BJ (cell line): ENCODE measurements around the gene LRRC15. TPM values are rescaled to one million over a fixed set of nuclear protein-coding genes. Genes with fewer than 3 reads are reported as not detected.

Source experiments
- CTCF ChIA-PET: fragments of 350-600 bp; formaldehyde crosslinking; extraction: SDS; loops from one replicate; lab custom pipeline; 2021; ENCODE audit warnings: antibody characterized with exemption, inconsistent platforms; lab: Yijun Ruan, JAX
- POLR2A ChIA-PET: fragments of 300-600 bp; sonication (Branson Sonifier 250); formaldehyde crosslinking; extraction: SDS; loops from one replicate; lab custom pipeline; 2021; ENCODE audit warnings: antibody characterized with exemption; lab: Charles Lee
- DNase-seq: peaks from one replicate; pipeline ENCODE4 v3.0.0-alpha.2; 2011; ENCODE audit warnings: low read depth
- H3K27me3 ChIP-seq: 2 replicates; pipeline ENCODE4 v1.6.0; 2011; ENCODE audit warnings: low read length; ENCODE audit not compliant: control insufficient read depth, insufficient read depth
- H3K36me3 ChIP-seq: 2 replicates; pipeline ENCODE4 v1.5.1; 2011; ENCODE audit warnings: low read length; ENCODE audit not compliant: control insufficient read depth, insufficient read depth
- H3K4me3 ChIP-seq: 2 replicates; pipeline ENCODE4 v1.5.1; 2011; ENCODE audit warnings: low read depth, mild to moderate bottlenecking, control low read depth, low read length
- CTCF ChIP-seq: IDR thresholded peaks from 2 replicates; pipeline ENCODE4 v1.5.1; 2011; ENCODE audit warnings: low read depth, mild to moderate bottlenecking, control low read depth, inconsistent platforms, low read length, moderate library complexity; ENCODE audit not compliant: insufficient read depth
- polyA plus RNA-seq: library from polyadenylated mRNA; depleted of rRNA; stranded (reverse); fragments of >200 nt; gene quantifications from 2 replicates; pipeline ENCODE4 v1.2.3, GENCODE V29; 2011

The LRRC15 gene
- polyA plus RNA-seq, 1 experiment, result 1.2 TPM

GRCh38 chr3:194346621-194347020, 22.9 kb downstream of the LRRC15 start:
- ChIA-PET POLR2A (no interaction called here), CTCF (interaction anchor here (1.1 to 19.6 kb wide), 3 partner anchors 11 to 57 kb away, joined by 3 to 347 read pairs (median 77); partner anchors contain the start of gene GP5)
- Histone ChIP-seq H3K27me3 (peaks cover 5% of the 10 kb centered on the region; the same call in 1 of the 2 replicates), H3K4me3 (no peak overlapping the region), H3K36me3 (no peaks in the 10 kb centered on the region)
- DNase-seq, result no peak
- TF ChIP-seq CTCF, result no peak

DNA sequence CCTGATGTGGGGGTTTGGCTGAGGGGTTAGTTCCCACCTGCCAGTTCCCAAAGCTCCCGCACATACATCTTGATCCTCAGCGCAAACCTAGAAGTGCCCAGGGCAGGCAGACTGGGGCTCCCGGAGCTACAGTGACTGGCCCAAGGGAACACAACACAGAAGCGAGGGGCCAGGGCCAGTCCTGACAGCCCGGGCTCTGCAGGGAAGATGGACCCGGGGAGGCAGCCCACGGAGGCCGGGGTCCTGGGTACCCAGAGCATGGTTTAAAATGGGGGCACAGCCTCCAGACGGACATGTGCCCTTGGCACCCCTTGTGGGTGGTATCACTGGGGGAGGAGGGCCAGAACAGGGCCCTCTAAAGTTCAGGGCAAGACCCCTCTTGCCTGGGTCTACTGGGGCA, 23.5 kb downstream of the LRRC15 start:
- Histone ChIP-seq H3K36me3 (no peaks in the 10 kb centered on the region), H3K4me3 (no peak overlapping the region), H3K27me3 (peaks cover 5% of the 10 kb centered on the region; the same call in 1 of the 2 replicates)
- TF ChIP-seq CTCF, result no peak
- DNase-seq, result no peak
- ChIA-PET POLR2A (no interaction called here), CTCF (interaction anchor here (1.0 to 19.6 kb wide), 7 partner anchors 11 to 565 kb away, joined by 3 to 347 read pairs (median 11); partner anchors contain the start of genes GP5 and LRRC15)

DNA sequence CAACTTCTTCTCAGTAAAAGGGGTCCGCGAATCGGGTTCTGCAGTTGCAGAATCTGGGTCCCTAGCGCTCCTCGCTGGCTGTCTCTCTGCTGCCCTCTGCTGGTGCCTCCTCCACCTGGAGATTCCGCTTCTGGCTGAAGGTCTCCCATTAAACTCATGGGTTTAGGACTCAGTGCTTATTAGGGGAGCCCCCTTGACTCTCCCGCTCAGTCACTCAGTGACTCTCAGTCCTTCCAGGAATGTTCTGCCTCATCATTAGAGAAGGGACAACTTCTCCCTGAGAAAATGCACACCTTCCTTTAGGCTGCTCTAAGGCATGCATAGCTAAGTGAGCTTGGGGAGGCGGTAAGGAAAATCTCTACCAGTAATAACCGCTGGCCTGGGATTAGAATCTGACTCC, 25.5 kb downstream of the LRRC15 start:
- Histone ChIP-seq H3K36me3 (no peaks in the 10 kb centered on the region), H3K27me3 (peaks cover 5% of the 10 kb centered on the region; the same call in 1 of the 2 replicates), H3K4me3 (no peak overlapping the region)
- TF ChIP-seq CTCF, result peak; percentile 97
- POLR2A ChIA-PET, result interaction anchor here (0.6 kb wide), 1 partner anchor 20 kb away, joined by 4 read pairs; no protein-coding TSS in a partner anchor
- CTCF ChIA-PET, result interaction anchor here (0.8 to 19.6 kb wide), 28 partner anchors 9 to 565 kb away, joined by 3 to 347 read pairs (median 5); partner anchors contain the start of genes GP5 and LRRC15
- DNase-seq, result no peak

DNA sequence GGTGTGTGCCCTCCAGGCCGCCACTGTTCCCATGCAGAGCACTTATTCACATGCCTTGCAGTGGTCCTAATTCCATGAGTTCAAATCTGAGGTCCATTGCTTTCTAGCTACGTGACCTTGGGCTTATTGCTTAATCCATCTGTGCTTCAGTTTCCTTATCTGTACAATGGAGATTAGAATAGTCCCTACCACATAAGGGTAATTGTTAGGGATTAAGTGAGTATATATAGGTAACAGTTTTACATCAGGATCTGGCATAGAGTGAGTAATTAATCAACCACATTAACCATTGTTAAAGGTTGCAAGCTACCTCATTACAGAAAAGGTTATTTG, 26.0 kb downstream of the LRRC15 start:
- Histone ChIP-seq H3K36me3 (no peaks in the 10 kb centered on the region), H3K4me3 (no peak overlapping the region), H3K27me3 (peaks cover 5% of the 10 kb centered on the region; the same call in 1 of the 2 replicates)
- ChIA-PET CTCF (interaction anchor here (0.8 to 19.6 kb wide), 27 partner anchors 9 to 564 kb away, joined by 3 to 347 read pairs (median 5); partner anchors contain the start of genes GP5 and LRRC15), POLR2A (interaction anchor here (0.6 kb wide), 1 partner anchor 20 kb away, joined by 4 read pairs; no protein-coding TSS in a partner anchor)
- no peak for DNase-seq
- TF ChIP-seq CTCF, result no peak

- Histone ChIP-seq H3K27me3 (peaks cover 5% of the 10 kb centered on the region; the same call in 1 of the 2 replicates), H3K36me3 (no peaks in the 10 kb centered on the region), H3K4me3 (no peak overlapping the region)
- ChIA-PET CTCF (interaction anchor here (0.8 to 19.6 kb wide), 25 partner anchors 8 to 564 kb away, joined by 3 to 347 read pairs (median 5); partner anchors contain the start of genes GP5 and LRRC15), POLR2A (no interaction called here)
- no peak for TF ChIP-seq CTCF
- no peak for DNase-seq
Observed at GRCh38 chr3:194342861-194343560, 26.5 kb downstream of the LRRC15 start.
